HFFc6 (cell line): ENCODE measurements around the gene OR4M1. TPM values are rescaled to one million over a fixed set of nuclear protein-coding genes. Genes with fewer than 3 reads are reported as not detected.
"Not testable (repeated sequence)": the region's sequence is repeated elsewhere in the genome, so short reads cannot be mapped to it uniquely, and the experiment has no call there.

Experiments used
- DNase-seq: peaks from one replicate; pipeline ENCODE4 v3.0.0-alpha.2; 2018
- H3K27ac Mint-ChIP-seq: 2 replicates; pipeline ENCODE4 v1.8.0; 2020; ENCODE audit warnings: mild to moderate bottlenecking, mixed read lengths
- H3K27me3 Mint-ChIP-seq: 2 replicates; pipeline ENCODE4 v1.8.0; 2021; ENCODE audit warnings: mild to moderate bottlenecking, moderate library complexity, mixed read lengths; ENCODE audit not compliant: insufficient read depth
- H3K36me3 Mint-ChIP-seq: 2 replicates; pipeline ENCODE4 v1.8.0; 2021; ENCODE audit warnings: low read depth, mixed read lengths
- H3K4me1 Mint-ChIP-seq: 2 replicates; pipeline ENCODE4 v1.8.0; 2020; ENCODE audit warnings: low read depth, mixed read lengths
- H3K4me3 Mint-ChIP-seq: 2 replicates; pipeline ENCODE4 v1.8.0; 2020; ENCODE audit warnings: mild to moderate bottlenecking, moderate library complexity, mixed read lengths
- H3K9me3 Mint-ChIP-seq: 2 replicates; pipeline ENCODE4 v1.8.0; 2020; ENCODE audit warnings: mild to moderate bottlenecking, mixed read lengths
- CTCF ChIP-seq: fragments of 200-600 bp; sonication (generic); IDR thresholded peaks from 2 replicates; pipeline ENCODE4 v1.5.0; 2021; ENCODE audit warnings: antibody characterized with exemption, mild to moderate bottlenecking
- total RNA-seq, 6 experiments: library from RNA; stranded (reverse); fragmentation: NEBNext Ultra II Directional; extraction: Animal tissue kit (Norgen Biotek cat#: 25700); gene quantifications; 2 replicates in 1 of 6; 3 replicates in 5 of 6; pipeline ENCODE4 v1.2.3, GENCODE V29; 2021

Gene OR4M1
- total RNA-seq, 6 experiments from 2014 or later, result not detected

- Mint-ChIP-seq H3K4me1 (no peaks in the 10 kb centered on the region), H3K9me3 (peaks cover 46% of the 10 kb centered on the region), H3K36me3 (no peaks in the 10 kb centered on the region; the same call in 1 of the 2 replicates), H3K27me3 (no peaks in the 10 kb centered on the region), H3K27ac (no peak overlapping the region), H3K4me3 (no peak overlapping the region)
- no peak for DNase-seq
- TF ChIP-seq CTCF, result no peak
These were observed 1.3 kb upstream of the OR4M1 start for GRCh38 chr14:19771895-19772430.

- not testable (repeated sequence) for H3K27me3 Mint-ChIP-seq, DNase-seq, H3K27ac Mint-ChIP-seq, H3K4me1 Mint-ChIP-seq, H3K36me3 Mint-ChIP-seq, H3K4me3 Mint-ChIP-seq
- H3K9me3 Mint-ChIP-seq, result peaks cover 42% of the 10 kb centered on the region
These were observed 850 bp upstream of the OR4M1 start for GRCh38 chr14:19772454-19772853.

- Mint-ChIP-seq H3K27me3 (no peaks in the 10 kb centered on the region), H3K9me3 (peaks cover 46% of the 10 kb centered on the region), H3K27ac (no peak overlapping the region), H3K4me3 (no peak overlapping the region), H3K36me3 (no peaks in the 10 kb centered on the region), H3K4me1 (no peaks in the 10 kb centered on the region)
- DNase-seq, result no peak
- TF ChIP-seq CTCF, result no peak
These were observed 2.3 kb downstream of the OR4M1 start for GRCh38 chr14:19775587-19775986.

GRCh38 chr14:19785848-19786247, 12.5 kb downstream of the OR4M1 start:
- DNase-seq, H3K9me3 Mint-ChIP-seq, H3K27ac Mint-ChIP-seq, H3K36me3 Mint-ChIP-seq, H3K4me1 Mint-ChIP-seq, H3K4me3 Mint-ChIP-seq, H3K27me3 Mint-ChIP-seq: not testable (repeated sequence)

- DNase-seq, H3K9me3 Mint-ChIP-seq, H3K4me1 Mint-ChIP-seq: not testable (repeated sequence)
These were observed 14.0 kb downstream of the OR4M1 start for GRCh38 chr14:19787318-19787717.

GRCh38 chr14:19788150-19788549, 14.8 kb downstream of the OR4M1 start:
- not testable (repeated sequence) for H3K9me3 Mint-ChIP-seq, H3K4me3 Mint-ChIP-seq, H3K27ac Mint-ChIP-seq, DNase-seq, H3K27me3 Mint-ChIP-seq, H3K36me3 Mint-ChIP-seq, H3K4me1 Mint-ChIP-seq

More at GRCh38 chr14:19787318-19787717, 14.0 kb downstream of the OR4M1 start:
- H3K4me3 Mint-ChIP-seq, H3K27me3 Mint-ChIP-seq, H3K36me3 Mint-ChIP-seq, H3K27ac Mint-ChIP-seq: not testable (repeated sequence)

GRCh38 chr14:19796520-19797108, 23.3 kb downstream of the OR4M1 start:
- not testable (repeated sequence) for H3K36me3 Mint-ChIP-seq, H3K4me3 Mint-ChIP-seq, DNase-seq, H3K4me1 Mint-ChIP-seq, H3K27me3 Mint-ChIP-seq, H3K27ac Mint-ChIP-seq
- peaks cover 25% of the 10 kb centered on the region for H3K9me3 Mint-ChIP-seq

GRCh38 chr14:19799880-19800279, 26.6 kb downstream of the OR4M1 start:
- DNase-seq, result no peak
- Mint-ChIP-seq H3K4me3 (no peak overlapping the region), H3K27me3 (no peaks in the 10 kb centered on the region; the same call in 1 of the 2 replicates), H3K27ac (no peak overlapping the region), H3K36me3 (no peaks in the 10 kb centered on the region; the same call in 1 of the 2 replicates), H3K4me1 (no peaks in the 10 kb centered on the region), H3K9me3 (peaks cover 28% of the 10 kb centered on the region)
- no peak for TF ChIP-seq CTCF
